DMS53 treated with DMSO at 0.1 percent for 48 hours (cell line): Measurements from ENCODE around the gene PPIG.
"Not testable (repeated sequence)": the region's sequence is repeated elsewhere in the genome, so short reads cannot be mapped to it uniquely, and the experiment has no call there.

ENCODE experiments used
- DNase-seq: peaks from one replicate; lab custom pipeline; 2025; ENCODE audit not compliant: unreplicated experiment; lab: John Stamatoyannopoulos, UW

PPIG gene

GRCh38 chr2:169663247-169663646 lies 79.1 kb downstream of the PPIG start:
- DNase-seq: no peak

- no peak for DNase-seq
Observed at GRCh38 chr2:169664600-169664977, 80.4 kb downstream of the PPIG start.

GRCh38 chr2:169664978-169665930 lies 81.1 kb downstream of the PPIG start:
- no peak for DNase-seq

GRCh38 chr2:169667583-169667982 lies 83.4 kb downstream of the PPIG start:
- DNase-seq: no peak

- DNase-seq: no peak
Observed at GRCh38 chr2:169670215-169670651, 86.1 kb downstream of the PPIG start.

- DNase-seq: no peak
Observed at GRCh38 chr2:169670937-169671336, 86.8 kb downstream of the PPIG start.

- DNase-seq: no peak
Observed at GRCh38 chr2:169672406-169672805, 88.3 kb downstream of the PPIG start.

- no peak for DNase-seq
Observed at GRCh38 chr2:169673106-169673505, 89.0 kb downstream of the PPIG start.

GRCh38 chr2:169673921-169674320 lies 89.8 kb downstream of the PPIG start:
- DNase-seq: no peak

- DNase-seq: no peak
Observed at GRCh38 chr2:169676357-169676756, 92.2 kb downstream of the PPIG start.

GRCh38 chr2:169676850-169677249 lies 92.7 kb downstream of the PPIG start:
- no peak for DNase-seq

GRCh38 chr2:169683054-169683424 lies 98.9 kb downstream of the PPIG start:
- DNase-seq: no peak

- DNase-seq: no peak
Observed at GRCh38 chr2:169683425-169684134, 99.4 kb downstream of the PPIG start.

GRCh38 chr2:169684135-169684565 lies 100.0 kb downstream of the PPIG start:
- DNase-seq: no peak

- DNase-seq: not testable (repeated sequence)
Observed at GRCh38 chr2:169684712-169685111, 100.6 kb downstream of the PPIG start.

- not testable (repeated sequence) for DNase-seq
Observed at GRCh38 chr2:169686825-169687224, 102.7 kb downstream of the PPIG start.

GRCh38 chr2:169687943-169688342 lies 103.8 kb downstream of the PPIG start:
- DNase-seq: not testable (repeated sequence)

GRCh38 chr2:169690958-169691357 lies 106.8 kb downstream of the PPIG start:
- DNase-seq: no peak
